Esophagus muscularis mucosa (tissue), 4 donors: Measurements from ENCODE around the gene NCKAP5.

ENCODE experiments used
- EP300 ChIP-seq: sonication (generic); formaldehyde crosslinking; IDR thresholded peaks from one replicate; pipeline ENCODE4 v1.6.1; 2017; ENCODE audit warnings: antibody characterized with exemption
- POLR2A ChIP-seq: fragments of 450-650 bp; IDR thresholded peaks from one replicate; pipeline ENCODE4 v1.6.1; 2017; ENCODE audit warnings: antibody characterized with exemption, moderate library complexity, mild to moderate bottlenecking, low read depth
- TF ChIP-seq, protein P1 (sequence below), 3 experiments: fragments of 200-600 bp in 2 of 3; fragments of 450-650 bp in 1 of 3; sonication (generic) in 2 of 3; IDR thresholded peaks; one replicate each; pipeline ENCODE4 v1.5.1; 2017 to 2019; ENCODE audit warnings: antibody characterized with exemption in 3 of 3, mild to moderate bottlenecking in 2 of 3, moderate library complexity in 1 of 3

DNA sequence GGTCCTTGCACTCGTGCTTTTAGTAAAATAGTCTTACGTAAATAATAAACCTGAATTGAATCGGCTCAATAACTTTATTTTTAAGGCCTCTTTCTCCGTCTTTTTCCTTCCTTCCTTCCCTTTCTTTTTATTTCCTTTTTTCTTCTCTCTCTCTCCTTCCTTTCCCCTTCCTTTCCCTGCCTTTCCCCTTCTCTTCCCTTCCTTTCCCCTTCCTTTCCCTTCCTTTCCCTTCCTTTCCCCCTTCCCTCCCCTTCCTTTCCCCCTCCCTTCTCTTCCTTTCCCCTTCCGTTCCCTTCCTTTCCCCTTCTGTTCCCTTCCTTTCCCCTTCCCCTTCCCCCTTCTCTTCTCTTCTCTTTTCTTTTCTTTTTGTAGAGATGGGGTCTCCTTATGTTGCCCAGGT, 121.0 kb downstream of the NCKAP5 start:
- TF ChIP-seq EP300 = no peak
- TF ChIP-seq, protein P1, sequence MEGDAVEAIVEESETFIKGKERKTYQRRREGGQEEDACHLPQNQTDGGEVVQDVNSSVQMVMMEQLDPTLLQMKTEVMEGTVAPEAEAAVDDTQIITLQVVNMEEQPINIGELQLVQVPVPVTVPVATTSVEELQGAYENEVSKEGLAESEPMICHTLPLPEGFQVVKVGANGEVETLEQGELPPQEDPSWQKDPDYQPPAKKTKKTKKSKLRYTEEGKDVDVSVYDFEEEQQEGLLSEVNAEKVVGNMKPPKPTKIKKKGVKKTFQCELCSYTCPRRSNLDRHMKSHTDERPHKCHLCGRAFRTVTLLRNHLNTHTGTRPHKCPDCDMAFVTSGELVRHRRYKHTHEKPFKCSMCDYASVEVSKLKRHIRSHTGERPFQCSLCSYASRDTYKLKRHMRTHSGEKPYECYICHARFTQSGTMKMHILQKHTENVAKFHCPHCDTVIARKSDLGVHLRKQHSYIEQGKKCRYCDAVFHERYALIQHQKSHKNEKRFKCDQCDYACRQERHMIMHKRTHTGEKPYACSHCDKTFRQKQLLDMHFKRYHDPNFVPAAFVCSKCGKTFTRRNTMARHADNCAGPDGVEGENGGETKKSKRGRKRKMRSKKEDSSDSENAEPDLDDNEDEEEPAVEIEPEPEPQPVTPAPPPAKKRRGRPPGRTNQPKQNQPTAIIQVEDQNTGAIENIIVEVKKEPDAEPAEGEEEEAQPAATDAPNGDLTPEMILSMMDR (IDR thresholded peaks at IDR 0.05) = no peak
- TF ChIP-seq POLR2A = no peak
